Measurements from ENCODE around the gene RBM20.

RBM20 gene

DNA sequence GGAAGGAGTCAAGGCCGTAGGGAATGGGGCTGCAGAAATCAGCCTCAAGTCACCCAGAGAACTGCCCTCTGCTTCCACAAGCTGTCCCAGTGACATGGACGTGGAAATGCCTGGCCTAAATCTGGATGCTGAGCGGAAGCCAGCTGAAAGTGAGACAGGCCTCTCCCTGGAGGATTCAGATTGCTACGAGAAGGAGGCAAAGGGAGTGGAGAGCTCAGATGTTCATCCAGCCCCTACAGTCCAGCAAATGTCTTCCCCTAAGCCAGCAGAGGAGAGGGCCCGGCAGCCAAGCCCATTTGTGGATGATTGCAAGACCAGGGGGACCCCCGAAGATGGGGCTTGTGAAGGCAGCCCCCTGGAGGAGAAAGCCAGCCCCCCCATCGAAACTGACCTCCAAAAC lies 177.4 kb downstream of the RBM20 start:
- Histone ChIP-seq H3K4me3 (no peak overlapping the region), H3K27ac (peak overlapping the region; percentile 89 to 92)
- DNase-seq (ENCODE audit: low spot score) = peak; percentile 86
- TF ChIP-seq, protein P1, sequence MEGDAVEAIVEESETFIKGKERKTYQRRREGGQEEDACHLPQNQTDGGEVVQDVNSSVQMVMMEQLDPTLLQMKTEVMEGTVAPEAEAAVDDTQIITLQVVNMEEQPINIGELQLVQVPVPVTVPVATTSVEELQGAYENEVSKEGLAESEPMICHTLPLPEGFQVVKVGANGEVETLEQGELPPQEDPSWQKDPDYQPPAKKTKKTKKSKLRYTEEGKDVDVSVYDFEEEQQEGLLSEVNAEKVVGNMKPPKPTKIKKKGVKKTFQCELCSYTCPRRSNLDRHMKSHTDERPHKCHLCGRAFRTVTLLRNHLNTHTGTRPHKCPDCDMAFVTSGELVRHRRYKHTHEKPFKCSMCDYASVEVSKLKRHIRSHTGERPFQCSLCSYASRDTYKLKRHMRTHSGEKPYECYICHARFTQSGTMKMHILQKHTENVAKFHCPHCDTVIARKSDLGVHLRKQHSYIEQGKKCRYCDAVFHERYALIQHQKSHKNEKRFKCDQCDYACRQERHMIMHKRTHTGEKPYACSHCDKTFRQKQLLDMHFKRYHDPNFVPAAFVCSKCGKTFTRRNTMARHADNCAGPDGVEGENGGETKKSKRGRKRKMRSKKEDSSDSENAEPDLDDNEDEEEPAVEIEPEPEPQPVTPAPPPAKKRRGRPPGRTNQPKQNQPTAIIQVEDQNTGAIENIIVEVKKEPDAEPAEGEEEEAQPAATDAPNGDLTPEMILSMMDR (IDR thresholded peaks at IDR 0.05) = no peak

DNA sequence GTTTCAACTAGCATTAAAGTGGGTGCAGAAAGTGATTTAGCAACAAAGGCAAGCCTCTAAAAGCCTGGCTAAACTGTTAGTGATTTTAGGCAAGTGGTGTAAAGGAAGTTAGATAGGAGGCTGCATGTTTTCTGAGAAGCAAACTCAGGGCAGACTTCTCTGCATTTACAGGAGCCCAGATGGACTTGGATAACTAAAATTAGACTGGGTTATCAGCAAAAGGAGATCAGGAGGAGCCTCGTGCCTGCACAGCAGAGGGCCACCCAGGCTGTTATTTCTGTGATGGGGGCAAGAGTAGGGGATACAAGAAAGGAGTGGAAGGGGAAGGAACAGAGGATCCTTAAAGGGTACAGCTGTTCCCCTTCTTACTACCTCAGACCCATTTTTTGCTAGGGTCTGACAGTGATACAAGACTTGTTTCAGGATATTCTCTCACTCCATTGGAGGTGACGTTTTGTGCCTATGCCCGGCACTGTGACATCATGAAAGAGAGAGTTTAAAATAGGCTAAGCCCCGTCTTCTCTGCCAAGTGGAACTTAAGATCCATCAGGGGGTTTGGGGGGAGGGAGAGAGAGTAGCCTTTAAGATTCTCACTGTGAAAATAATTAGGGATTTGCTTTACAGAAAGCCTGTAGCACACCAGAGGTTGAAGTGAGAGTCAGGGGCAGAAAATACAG lies 178.0 kb downstream of the RBM20 start:
- TF ChIP-seq, protein P1 (IDR thresholded peaks at IDR 0.05) = no peak
- DNase-seq (ENCODE audit: low spot score) = no peak
- peak overlapping the region; percentile 89 to 92 for H3K27ac ChIP-seq
- no peak overlapping the region for H3K4me3 ChIP-seq

DNA sequence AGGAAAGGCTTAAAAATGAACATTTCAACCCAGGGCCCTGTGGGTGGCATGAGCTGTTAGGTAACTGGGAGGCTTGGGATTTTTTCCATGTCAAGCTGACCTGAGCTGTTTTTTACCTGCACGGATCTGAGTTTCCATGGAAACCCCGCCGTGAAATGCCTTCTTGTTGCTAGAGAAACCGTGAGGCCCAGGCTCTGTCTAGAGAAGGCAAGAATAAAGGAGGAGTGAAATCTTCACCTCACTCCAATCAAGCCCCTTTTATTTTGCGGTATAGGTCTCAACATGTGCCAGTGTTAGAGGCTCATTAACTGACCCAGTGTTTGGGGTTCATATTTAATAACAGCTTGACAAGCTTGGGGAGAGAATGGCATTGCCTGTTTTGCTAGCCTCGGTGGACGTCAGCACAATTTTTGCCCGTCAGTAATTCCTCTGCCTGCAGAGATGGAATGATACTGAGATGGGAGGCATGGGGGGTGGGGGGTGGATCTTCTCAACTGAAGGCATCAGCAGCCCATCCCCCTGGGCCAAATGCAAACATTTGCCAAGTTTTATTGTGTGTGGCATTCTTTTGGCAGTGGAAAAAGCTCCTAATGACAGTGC lies 178.7 kb downstream of the RBM20 start:
- TF ChIP-seq, protein P1 (IDR thresholded peaks at IDR 0.05) = no peak
- no peak overlapping the region for H3K4me3 ChIP-seq
- DNase-seq (ENCODE audit: low spot score) = no peak
- peak overlapping the region; percentile 89 to 92 for H3K27ac ChIP-seq

DNA sequence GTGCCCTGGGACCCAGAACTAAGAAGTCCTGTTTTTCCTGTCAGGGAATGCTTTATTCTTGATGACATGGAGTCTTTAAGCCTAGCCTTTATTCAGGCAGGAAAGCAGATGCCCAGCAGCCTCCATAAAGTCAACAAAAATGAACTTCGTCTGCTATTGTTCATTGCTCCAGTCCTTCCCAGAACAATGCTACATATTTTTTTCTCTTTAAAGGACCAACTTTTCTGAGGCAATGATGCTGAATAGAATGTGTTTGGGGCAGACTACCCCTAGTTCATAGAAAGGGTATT lies 180.0 kb downstream of the RBM20 start:
- Histone ChIP-seq H3K4me3 (no peak overlapping the region), H3K27ac (no peak overlapping the region)
- TF ChIP-seq, protein P1 (IDR thresholded peaks at IDR 0.05) = no peak
- no peak for DNase-seq (ENCODE audit: low spot score)

DNA sequence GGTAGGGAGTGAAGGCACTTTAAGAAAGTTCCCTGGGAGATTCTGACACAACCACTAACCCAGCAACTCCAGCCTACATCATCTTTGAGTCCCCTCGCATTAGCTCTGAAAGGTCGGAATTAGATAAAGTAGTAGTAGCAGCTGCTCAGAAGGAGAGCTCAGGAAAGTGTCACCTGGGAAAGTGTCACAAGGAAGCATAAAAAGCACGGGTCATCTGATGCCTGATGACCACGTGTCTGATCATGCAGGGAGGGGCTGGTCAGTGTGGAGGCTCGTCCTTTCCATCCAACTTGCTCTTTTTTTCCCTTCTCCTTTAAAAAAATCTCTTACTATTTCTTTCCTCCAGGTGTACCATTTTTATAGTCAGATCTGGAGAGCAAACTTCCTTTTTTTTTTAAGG lies 180.5 kb downstream of the RBM20 start:
- TF ChIP-seq, protein P1 (IDR thresholded peaks at IDR 0.05) = no peak
- DNase-seq (ENCODE audit: low spot score) = no peak
- Histone ChIP-seq H3K27ac (no peak overlapping the region), H3K4me3 (no peak overlapping the region)

DNA sequence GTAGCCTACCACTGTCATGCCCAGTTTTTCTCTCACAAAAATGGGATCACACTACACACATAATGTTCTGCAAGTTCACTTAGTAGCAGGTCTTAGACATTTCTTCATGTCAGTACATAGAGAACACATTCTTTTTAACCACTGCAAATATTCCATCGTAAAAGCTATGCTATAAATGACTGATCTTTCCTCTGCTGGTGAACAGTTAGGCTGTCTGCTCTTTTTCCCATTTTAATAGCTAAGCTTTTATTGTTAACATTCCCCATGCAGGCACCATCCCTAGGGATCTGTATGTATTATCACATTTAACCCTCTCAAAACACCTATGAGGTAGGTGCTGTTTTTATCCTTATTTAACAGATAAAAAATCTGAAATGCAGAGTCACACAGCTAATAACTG lies 181.4 kb downstream of the RBM20 start:
- Histone ChIP-seq H3K27ac (no peak overlapping the region), H3K4me3 (no peak overlapping the region)
- no peak for DNase-seq (ENCODE audit: low spot score)

More for the DNA sequence above, 181.4 kb downstream of the RBM20 start:
- TF ChIP-seq, protein P1 (IDR thresholded peaks at IDR 0.05) = no peak
